ENCODE measurements around the gene PRRC1.
"Not testable (repeated sequence)": the region's sequence is repeated elsewhere in the genome, so short reads cannot be mapped to it uniquely, and the experiment has no call there.

PRRC1 gene

DNA sequence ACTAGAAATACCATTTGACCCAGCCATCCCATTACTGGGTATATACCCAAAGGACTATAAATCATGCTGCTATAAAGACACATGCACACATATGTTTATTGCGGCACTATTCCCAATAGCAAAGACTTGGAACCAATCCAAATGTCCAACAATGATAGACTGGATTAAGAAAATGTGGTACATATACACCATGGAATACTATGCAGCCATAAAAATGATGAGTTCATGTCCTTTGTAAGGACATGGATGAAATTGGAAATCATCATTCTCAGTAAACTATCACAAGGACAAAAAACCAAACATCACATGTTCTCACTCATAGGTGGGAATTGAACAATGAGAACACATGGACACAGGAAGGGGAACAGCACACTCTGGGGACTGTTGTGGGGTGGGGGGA is 27.8 kb downstream of the PRRC1 start:
- DNase-seq (ENCODE audit: low spot score), result not testable (repeated sequence)

DNA sequence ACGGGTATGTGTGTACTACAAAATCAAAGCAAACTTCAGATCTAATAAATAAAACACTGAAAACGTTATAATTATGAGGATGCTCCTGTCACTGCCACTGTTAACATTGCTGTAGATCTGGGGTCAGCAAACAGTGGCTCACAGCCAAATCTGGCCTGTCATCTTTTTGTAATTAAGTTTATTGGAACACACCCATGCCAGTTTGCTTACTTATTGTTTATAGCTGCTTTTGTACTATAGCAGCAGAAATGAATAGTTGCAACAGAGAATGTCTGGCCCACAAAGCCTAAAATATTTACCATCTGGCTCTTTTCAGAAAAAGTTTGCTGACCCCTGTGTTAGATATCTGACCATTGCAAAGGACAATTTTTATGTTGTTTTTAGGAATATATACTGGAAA is 32.1 kb downstream of the PRRC1 start:
- no peak for DNase-seq (ENCODE audit: low spot score)

DNA sequence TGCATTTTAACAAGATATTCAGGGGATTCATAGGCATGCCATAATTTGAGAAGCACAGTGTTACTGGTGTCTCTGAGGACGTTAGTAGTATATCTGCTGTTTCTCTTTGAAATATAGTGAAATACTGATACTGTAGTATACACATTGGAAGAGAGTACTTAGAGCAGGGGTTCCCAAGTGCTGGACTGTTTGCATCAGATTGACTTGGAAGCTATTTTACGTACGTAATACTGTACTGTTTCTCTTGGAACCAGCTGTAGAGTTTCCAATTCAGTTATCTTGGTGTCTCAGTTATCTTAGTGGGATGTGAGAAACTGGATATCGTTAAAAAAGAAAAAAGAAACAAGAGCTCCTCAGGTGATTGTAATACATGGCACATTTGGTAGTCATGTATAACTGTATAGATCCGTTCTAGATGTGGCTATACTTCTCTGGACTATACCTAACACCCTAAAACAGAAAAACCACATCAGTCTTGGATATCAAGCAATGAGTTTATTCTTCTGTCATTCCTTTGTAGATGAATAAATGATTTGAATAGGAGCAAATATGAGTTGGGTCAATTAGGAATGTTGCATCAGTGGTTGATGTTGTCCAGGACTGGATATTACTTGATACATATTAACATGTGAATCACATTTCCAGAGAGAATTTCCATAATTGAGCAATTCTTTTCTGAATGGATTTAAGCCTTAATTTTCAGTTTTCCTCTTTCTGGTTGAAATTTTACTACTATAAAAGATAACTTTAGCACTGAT is 33.4 kb downstream of the PRRC1 start:
- DNase-seq (ENCODE audit: low spot score), result no peak

DNA sequence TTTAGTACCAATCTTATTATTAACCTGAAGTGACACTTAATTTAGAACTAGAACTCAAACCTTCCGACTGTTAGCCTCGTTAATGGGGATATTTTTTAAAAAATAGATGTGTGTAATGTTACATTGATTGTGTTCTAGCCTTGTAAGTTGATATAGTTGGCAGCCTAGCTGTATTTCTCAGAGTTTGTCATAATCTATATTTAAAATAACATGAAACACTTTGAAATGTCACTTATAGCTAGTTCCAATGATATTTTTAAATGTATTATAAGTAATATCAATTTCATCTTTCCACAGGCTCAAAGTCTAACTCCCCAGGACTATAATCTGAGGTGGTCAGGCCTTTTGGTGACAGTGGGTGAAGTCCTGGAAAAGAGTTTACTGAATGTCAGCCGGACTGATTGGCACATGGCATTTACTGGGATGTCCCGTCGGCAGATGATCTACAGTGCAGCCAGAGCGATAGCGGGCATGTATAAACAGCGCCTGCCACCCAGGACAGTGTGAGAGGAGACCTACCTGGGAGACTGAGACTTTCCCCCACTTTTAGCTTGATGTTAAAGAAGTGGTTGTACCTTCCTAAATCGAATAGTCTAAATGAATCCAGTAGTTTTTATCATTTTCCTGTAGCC is 34.1 kb downstream of the PRRC1 start:
- DNase-seq (ENCODE audit: low spot score), result no peak

DNA sequence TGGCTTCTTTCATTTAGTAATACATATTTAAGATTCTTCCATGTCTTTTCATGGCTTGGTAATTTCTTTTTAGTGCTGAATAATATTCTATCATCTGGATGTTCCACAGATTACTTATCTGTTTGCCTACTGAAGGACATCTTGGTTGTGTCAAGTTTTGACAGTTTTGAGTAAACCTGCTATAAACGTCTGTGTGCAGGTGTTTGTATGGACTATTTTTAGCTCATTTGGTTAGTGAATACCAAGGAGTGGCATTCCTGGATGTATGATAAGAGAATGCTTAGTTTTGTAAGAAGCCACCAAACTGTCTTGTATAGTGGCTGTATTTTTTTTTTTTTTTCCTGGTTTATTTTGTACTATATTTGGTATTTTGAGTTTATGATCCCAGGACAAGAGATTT is 38.4 kb downstream of the PRRC1 start:
- DNase-seq (ENCODE audit: low spot score), result no peak

DNA sequence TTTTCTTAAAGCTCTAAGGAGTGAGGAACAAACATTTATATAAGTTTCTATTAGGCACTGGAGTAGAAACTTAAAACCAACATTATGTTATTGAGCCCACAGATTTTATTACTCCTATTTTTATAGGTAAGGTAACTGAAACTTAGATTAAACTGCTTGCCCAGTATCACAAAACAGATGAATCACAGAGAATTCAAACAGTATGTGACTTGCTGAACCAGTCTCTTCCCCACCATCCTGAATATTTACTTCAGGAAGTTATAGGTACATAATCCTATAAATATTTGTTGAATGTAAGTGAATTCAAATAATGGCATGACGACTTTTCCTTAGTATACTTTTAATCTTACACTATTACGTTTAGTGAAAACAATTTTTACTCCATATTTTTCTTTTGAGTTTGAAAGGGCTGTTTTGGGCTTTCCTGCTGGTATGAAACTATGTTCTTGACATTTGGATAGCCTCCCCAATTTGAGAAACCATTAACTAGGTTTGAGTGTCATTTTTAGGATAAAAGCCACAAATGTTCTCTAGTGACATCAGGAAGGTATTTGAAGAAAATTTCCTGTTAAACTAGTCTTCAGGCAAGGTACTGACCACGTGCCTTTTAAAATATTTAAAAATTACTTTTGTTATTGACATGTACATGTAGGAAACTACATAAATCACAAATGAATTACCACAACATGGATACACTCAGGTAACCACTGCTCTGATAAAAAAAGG is 39.3 kb downstream of the PRRC1 start:
- no peak for DNase-seq (ENCODE audit: low spot score)

DNA sequence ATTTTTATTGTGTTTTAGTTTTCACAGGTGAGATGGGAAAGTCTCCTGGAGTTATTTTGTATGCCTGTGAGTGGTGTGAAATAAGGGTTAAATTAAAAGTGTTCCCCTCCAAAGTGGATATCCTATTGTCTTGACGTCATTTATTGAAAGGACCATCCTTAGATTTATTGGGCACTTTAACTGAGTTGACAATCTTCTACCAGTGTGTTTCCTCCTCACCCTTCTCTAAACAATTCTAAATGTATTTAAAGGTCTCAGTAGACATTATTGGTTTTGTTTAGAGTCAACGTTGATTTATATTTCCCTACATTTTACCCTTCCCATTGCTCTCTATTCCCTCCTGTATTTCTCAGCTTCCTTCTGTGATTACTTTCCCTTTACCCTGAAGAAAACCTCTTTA is 40.8 kb downstream of the PRRC1 start:
- no peak for DNase-seq (ENCODE audit: low spot score)

DNA sequence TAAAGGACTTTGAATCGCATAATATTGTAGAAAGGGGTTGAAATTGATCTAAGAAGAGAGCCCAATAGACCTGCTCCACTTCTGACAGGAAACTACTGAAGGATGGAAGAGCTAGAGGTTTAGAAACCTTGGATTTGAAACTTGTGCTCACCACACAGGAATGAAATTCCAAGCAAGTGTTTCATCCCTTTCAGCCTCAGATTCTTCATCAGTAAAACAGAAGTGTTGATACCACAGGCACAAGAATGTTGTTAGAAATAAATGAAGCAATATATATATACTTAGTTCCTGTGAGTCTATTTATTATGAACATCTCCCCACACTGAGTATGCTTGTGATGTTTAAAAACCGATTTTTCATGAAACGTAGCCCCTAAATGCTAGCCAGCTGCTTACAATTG is 43.8 kb downstream of the PRRC1 start:
- DNase-seq (ENCODE audit: low spot score), result peak; percentile 65

DNA sequence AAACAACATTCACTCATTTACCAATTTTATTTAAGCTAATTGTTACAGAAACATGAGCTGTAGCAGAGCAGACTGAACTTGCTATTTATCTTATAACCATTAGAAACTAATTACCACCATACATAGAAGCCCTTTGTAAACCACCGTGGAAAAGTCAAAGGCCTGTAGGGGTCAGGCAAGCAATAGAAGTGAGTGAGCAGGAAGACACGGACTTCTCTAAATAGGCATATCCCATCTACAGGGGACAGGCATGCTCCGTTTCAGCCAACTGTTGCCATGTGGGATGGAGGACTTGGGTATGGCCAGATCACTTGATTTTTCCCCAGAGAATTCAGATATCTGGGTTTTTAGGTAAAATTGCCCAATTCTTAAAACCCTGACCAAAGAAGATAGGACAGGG is 44.8 kb downstream of the PRRC1 start:
- no peak for DNase-seq (ENCODE audit: low spot score)

DNA sequence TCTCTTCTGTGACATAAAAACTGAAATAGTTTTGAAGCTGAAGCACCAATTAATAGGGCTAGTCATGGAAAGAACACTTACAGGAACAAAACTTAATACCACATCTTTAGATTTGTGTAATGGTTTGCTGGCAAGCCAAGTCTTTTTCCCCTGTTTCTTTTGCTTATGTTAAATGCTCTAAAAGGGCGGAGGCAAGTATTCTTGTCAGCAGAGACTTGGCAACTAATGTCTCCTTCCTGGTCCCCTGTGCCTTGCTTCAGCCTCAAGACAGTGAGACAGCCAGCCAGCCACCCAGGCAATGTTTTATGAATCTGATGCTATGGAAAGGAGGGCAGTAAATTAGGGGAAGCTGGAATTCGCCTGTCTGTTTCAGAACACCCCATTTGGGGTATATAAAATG is 45.7 kb downstream of the PRRC1 start:
- DNase-seq (ENCODE audit: low spot score), result no peak

DNA sequence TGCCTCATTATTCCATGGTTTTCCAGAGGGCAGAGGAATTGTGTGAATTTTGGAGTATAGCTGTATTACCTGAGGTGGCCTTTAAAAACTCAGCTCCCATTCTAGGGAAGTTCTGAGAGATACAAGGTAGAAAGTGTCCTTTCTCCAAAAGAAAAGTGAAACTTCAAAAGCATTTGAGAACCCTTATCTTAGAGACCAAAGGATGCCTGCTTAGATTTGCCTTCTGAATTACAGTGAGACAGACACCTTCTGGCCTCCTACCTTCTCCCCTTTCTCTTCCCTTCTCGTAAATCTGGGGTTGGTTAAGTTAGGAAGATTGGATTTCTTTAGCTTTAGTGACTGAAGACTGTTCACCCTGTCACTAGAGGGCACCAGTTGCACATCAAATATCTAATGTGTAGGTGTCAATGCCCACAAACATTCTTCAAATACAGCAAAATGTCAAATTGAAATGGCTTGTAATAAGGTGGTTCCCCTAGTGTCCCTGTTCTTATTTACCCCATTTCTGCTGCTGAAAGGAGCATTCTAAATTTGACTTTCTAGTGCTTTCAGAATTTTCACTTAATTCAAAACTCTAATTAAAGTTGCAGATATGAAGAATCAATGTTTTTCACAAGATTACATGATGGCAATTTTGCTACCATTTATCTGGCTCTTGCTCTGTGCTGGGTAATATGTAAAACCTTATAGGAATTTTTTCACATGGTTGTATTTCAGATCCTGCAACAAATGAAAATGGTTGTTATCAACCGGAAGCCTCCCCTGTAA is 46.7 kb downstream of the PRRC1 start:
- peak; percentile 64 for DNase-seq (ENCODE audit: low spot score)

DNA sequence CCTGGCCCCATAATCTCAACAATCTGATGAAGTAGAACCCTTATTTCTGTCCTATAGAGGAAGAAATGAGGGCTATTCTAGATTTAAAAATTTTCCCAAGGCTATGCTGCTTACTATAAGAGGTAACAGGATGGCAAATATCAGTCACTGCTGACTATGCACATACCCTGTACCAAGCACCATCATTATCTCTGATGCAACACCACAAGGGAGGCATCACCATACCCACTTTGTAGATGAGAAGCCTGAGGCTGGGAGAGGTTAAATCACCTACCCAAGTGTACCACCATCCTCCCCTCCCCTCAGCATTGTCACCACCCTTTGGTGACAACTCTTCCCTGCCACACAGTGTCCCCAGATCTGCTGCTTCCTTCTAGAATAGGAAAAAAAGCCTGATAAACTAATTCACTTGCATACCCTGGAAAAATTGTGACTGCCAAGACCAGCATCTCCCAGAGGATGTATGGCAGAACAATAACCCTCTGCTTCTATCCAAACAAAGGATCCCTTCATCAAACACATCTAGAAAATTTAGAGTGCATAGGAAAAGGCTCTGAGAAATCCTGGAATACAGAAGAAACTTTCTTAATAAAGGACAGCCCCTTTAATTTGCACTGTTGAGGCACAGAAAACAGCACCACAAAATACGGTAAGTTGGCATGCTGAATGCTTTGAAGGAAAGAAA is 48.3 kb downstream of the PRRC1 start:
- no peak for DNase-seq (ENCODE audit: low spot score)

DNA sequence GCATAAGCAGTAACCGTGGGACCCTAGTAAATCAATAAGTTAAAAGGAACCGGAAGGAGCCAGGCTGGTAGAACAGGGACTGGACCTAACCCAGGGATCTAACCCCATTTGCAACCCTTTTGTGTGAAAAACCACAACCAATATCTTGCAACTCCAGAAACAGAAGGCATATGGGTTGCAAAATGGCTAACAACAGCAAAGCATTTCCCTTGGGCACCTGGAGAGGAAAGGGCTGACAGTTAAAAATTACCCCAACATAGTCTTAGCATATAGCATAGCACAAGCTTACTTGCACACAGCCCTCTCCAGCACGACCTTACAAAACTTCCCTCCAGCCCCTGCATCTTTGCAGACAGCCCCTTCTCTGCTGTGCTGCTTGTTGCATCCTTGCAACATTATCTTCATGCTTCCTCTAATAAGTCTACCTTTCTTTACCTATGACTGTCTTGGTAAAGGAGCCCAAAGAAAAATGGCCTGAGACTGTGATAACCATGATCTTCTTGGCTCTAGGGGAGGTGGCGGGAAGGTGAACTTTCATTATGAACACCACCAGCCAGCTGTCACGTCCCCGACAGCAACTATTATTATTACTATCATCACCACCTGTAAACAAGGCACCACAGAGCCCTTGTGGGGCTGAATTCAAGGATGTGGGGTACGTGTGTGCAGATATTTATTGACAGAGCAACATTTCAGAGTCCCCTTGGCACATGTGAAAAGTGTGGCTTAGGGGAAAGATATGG is 49.8 kb downstream of the PRRC1 start:
- DNase-seq (ENCODE audit: low spot score), result no peak

DNA sequence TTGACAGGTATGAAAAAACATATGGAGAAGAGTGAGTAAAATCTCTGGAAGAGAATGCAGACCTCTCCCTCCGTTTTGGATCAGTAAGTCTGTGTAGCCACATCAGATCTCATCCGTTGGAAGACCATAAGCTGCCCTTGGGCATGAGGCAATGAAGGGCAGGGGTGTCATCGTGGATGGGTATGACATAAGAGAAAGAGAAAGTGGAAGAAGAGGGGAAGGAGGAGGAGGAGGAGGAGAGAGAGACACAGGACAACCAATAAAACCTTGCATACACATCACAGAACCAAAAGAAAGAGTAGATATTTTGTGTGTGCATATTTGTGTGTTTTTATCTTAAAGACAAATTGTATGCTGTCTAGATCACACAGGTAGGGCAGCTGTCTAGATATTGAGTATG is 50.7 kb downstream of the PRRC1 start:
- DNase-seq (ENCODE audit: low spot score), result no peak

DNA sequence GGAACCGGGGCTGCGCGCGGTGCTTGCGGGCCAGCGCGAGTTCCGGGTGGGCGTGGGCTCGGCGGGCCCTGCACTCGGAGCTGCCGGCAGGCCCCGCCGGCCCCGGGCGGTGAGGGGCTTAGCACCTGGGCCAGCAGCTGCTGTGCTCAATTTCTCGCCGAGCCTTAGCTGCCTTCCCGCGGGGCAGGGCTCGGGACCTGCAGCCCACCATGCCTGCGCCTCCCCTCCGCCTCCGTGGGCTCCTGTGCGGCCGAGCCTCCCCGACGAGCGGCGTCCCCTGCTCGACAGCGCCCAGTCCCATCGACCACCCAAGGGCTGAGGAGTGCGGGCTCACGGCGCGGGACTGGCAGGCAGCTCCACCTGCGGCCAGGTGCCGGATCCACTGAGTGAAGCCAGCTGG is 52.0 kb downstream of the PRRC1 start:
- DNase-seq (ENCODE audit: low spot score), result not testable (repeated sequence)

DNA sequence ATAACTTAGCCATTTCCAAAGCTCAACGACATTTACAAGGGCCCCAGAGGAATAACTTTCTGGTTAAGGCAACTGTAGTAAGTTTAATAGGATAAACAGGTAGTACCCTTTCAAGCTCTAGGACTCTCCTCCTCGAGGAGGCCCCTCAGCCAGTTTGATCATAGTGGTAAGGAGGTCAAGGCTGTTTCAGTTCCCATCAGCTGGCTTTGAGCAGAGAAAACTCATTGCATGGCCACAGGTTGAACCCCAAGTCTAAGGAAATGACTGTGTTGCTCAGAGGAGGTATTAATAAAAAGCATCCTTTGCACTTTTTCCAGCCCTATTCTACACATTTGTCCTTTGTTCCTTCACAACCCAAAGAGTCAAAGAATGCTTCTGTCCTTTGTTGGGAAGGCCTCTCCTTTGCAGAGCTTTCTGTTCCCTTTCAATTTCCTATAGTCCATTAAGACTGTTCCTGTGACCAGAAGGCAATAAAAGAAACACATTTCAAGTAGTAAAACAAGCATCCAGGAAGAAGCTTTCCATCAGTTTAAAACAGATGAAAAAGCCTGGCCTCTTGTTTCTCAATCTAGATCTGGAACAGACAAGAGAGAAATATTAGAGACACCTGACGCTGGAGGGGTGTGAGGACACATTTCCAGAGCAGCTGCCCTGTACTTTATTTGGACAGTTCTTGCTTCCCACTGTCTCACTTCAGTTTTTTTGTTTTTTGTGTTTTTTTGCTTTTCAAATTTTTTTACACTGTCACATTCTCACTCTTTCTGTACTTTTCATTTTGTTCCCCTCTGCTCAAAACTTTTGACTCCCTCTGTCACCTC is 54.1 kb downstream of the PRRC1 start:
- DNase-seq (ENCODE audit: low spot score), result no peak

DNA sequence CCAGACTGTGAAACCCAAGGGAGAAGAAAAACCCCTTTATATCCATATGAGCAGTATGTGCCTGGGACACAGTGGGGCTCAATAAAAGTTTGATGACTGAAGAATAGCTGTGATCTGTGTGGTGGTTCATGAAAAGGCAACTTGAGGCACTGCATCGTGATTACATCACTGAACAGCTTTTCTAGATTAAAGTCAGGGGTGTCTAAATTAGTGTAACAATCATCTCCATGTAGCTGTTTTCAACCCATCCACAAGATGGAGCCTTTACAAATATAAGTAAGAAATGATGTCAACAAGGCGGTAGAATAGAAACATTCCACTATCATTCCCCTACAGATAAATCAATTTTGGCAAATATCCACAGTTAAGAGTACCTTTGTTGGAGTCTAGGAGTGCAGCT is 55.5 kb downstream of the PRRC1 start:
- peak; percentile 19 for DNase-seq (ENCODE audit: low spot score)

DNA sequence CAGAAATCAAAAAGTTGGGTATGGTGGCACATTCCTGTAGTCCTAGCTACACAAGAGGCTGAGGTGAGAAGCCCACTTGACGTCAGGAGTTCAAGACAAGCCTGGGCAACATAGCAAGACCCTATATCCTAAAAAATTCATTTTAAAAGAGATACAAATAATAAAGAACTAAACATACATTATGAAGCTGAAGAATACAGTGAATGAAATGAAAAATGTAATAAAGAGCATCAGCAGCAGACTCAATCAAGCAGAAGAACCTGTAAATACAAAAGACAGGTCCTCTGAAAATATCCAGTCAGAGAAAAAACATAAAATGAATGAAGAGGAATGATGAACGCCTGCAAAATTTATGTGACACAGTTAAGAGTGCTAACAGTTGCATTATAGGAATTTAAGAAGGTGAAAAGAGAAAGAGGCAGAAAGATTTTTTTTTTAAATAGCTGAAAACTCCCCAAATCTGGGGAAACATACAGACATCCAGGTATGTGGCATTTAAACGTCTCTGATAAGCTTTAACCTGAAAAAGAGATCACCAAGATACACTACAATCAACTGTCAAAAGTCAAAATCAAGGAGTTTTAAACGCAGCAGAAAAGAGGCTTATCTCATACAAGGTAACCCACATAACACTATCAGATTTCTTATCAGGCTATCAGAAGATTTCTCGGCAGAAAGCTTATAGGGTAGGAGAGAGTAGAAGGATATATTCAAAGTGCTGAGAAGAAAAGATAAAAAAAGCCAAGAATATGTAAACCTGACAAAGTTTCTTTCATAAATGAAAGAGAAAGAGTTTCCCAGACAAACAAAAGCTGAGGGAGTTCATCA is 57.6 kb downstream of the PRRC1 start:
- no peak for DNase-seq (ENCODE audit: low spot score)

DNA sequence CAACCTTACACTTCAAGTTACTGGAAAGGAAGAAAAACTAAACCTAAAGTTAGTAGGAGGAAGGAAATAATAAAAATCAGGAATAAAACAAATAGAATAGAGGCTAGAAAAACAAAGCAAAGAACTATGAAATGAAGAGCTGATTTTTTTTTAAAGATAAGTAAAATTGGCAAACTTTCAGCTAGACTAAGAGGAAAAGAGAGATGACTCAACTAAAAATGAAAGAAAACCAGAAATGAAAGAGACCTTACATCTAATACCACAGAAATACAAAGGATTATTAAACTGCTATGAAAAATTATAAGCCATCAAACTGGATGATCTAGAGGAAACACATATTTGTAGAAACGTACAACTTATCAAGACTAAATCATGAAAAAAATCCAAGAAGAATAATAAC is 60.0 kb downstream of the PRRC1 start:
- DNase-seq (ENCODE audit: low spot score), result no peak

All from GM03348 (cell line).